Endothelial cell of umbilical vein (primary cell): ENCODE data around the gene KIF19. TPM values are rescaled to one million over a fixed set of nuclear protein-coding genes. Genes with fewer than 3 reads are reported as not detected.

Experiments used
- BruUV-seq: library from RNA; stranded (reverse); fragments of 400-500 nt; replicated peaks from 2 replicates; lab custom pipeline; 2021; lab: Mats Ljungman, UMichigan
- CTCF ChIA-PET: fragments of 300-600, 350-600 bp; sonication (Branson Sonifier 250); formaldehyde crosslinking; loops from one replicate; lab custom pipeline; 2021; ENCODE audit warnings: antibody characterized with exemption, inconsistent platforms; lab: Charles Lee
- POLR2A ChIA-PET: fragments of 300-600, 350-600 bp; sonication (Branson Sonifier 250); formaldehyde crosslinking; loops from one replicate; lab custom pipeline; 2021; ENCODE audit warnings: antibody characterized with exemption, inconsistent platforms; lab: Charles Lee
- DNase-seq: peaks from one replicate; pipeline ENCODE4 v3.0.0-alpha.2; 2011; ENCODE audit warnings: low read depth, low spot score
- FAIRE-seq: peaks from 2 replicates; lab custom pipeline; 2011; peaks lifted over from hg19 to GRCh38; lab: Jason Lieb, UNC
- H2AFZ ChIP-seq: 2 replicates; pipeline ENCODE4 v1.6.0; 2012; ENCODE audit warnings: low read depth, low read length, control low read depth, inconsistent platforms
- H3K27ac ChIP-seq: 2 replicates; pipeline ENCODE4 v1.5.1; 2011; ENCODE audit warnings: low read depth, mild to moderate bottlenecking, control low read depth, low read length, moderate library complexity; ENCODE audit not compliant: insufficient read depth
- H3K27me3 ChIP-seq, 2 experiments: 2 replicates each; pipeline versions ENCODE4 v1.6.0 to v1.6.1; 2011; ENCODE audit warnings: low read length in 2 of 2, mixed read lengths in 1 of 2; ENCODE audit not compliant: control insufficient read depth in 2 of 2, insufficient read depth in 2 of 2
- H3K36me3 ChIP-seq, 2 experiments: 2 replicates in 1 of 2; 3 replicates in 1 of 2; pipeline ENCODE4 v1.5.1; 2011; ENCODE audit warnings: low read length in 2 of 2, mild to moderate bottlenecking in 1 of 2, moderate library complexity in 1 of 2; ENCODE audit not compliant: control insufficient read depth in 2 of 2, insufficient read depth in 2 of 2; ENCODE audit errors: extremely low read depth in 1 of 2
- H3K4me1 ChIP-seq: 3 replicates; pipeline ENCODE4 v1.5.1; 2011; ENCODE audit warnings: mild to moderate bottlenecking, low read length; ENCODE audit not compliant: control insufficient read depth, insufficient read depth; ENCODE audit errors: extremely low read depth
- H3K4me2 ChIP-seq: 2 replicates; pipeline ENCODE4 v1.6.1; 2011; ENCODE audit warnings: low read length, control low read depth, mixed read lengths; ENCODE audit not compliant: insufficient read depth
- H3K4me3 ChIP-seq, 3 experiments: fragments of 200-600 bp in 1 of 3; sonication (generic), shearing (Covaris generic) in 1 of 3; replicated peaks in 1 of 3; 2 replicates each; pipeline ENCODE4 v1.5.1; 2011 to 2016; ENCODE audit warnings: control low read depth in 3 of 3, low read length in 3 of 3, mild to moderate bottlenecking in 2 of 3, inconsistent platforms in 1 of 3, low read depth in 1 of 3, moderate library complexity in 1 of 3; ENCODE audit not compliant: insufficient read depth in 1 of 3
- H3K79me2 ChIP-seq: 2 replicates; pipeline ENCODE4 v1.6.0; 2012; ENCODE audit warnings: low read length, inconsistent platforms; ENCODE audit not compliant: control insufficient read depth, insufficient read depth
- H3K9ac ChIP-seq: replicated peaks from 2 replicates; pipeline ENCODE3; 2011; ENCODE audit warnings: low read length, control low read depth; ENCODE audit not compliant: insufficient read depth; ENCODE audit errors: extremely low read depth
- H3K9me1 ChIP-seq: replicated peaks from 3 replicates; pipeline ENCODE4 v1.6.0; 2011; ENCODE audit warnings: mild to moderate bottlenecking, low read length; ENCODE audit not compliant: control insufficient read depth, insufficient read depth; ENCODE audit errors: extremely low read depth
- H3K9me3 ChIP-seq: replicated peaks from 2 replicates; pipeline ENCODE4 v1.5.1; 2012; ENCODE audit warnings: low read length, inconsistent platforms; ENCODE audit not compliant: control insufficient read depth, insufficient read depth
- H4K20me1 ChIP-seq: replicated peaks from 2 replicates; pipeline ENCODE3; 2011; ENCODE audit warnings: mild to moderate bottlenecking, low read length; ENCODE audit not compliant: control insufficient read depth, insufficient read depth; ENCODE audit errors: extremely low read depth
- EZH2 ChIP-seq: IDR thresholded peaks from 2 replicates; pipeline ENCODE4 v1.6.1; 2012; ENCODE audit warnings: borderline replicate concordance, low read depth, mild to moderate bottlenecking, moderate library complexity, low read length, inconsistent platforms; ENCODE audit not compliant: severe bottlenecking
- FOS ChIP-seq: IDR thresholded peaks from 2 replicates; pipeline ENCODE4 v1.6.1; 2011; ENCODE audit warnings: mild to moderate bottlenecking, low read length, moderate library complexity, borderline replicate concordance; ENCODE audit not compliant: insufficient read depth
- JUN ChIP-seq: IDR thresholded peaks from 2 replicates; pipeline ENCODE4 v1.6.1; 2011; ENCODE audit warnings: borderline replicate concordance, low read depth; ENCODE audit not compliant: insufficient read length, insufficient read depth
- MYC ChIP-seq: IDR thresholded peaks from one replicate; pipeline ENCODE4 v1.6.1; 2011; ENCODE audit warnings: mild to moderate bottlenecking, low read depth, low read length
- POLR2A ChIP-seq: IDR thresholded peaks from 2 replicates; pipeline ENCODE4 v1.6.1; 2012; ENCODE audit warnings: low read depth, mild to moderate bottlenecking, control low read depth, low read length
- dilution Hi-C: fragments of 300-500 bp; cut with MboI; formaldehyde crosslinking; loops from one replicate; pipeline ENCODE4 v1.15.0; 2019; ENCODE audit warnings: low sequenced_read_pairs; ENCODE audit not compliant: extremely low pct_ligation_motif_present
- intact Hi-C: fragments of 100-400 bp; cut with micrococcal nuclease; formaldehyde crosslinking; loops from one replicate; pipeline ENCODE4 v1.10.0; 2022
- polyA plus RNA-seq, 4 experiments: library from polyadenylated mRNA; depleted of rRNA in 3 of 4; stranded (reverse) in 3 of 4; unstranded in 1 of 4; fragments of >200 nt; gene quantifications; 2 replicates each; pipeline versions ENCODE4 v1.2.1 to v1.2.3, GENCODE V29; 2011 to 2012; ENCODE audit warnings: missing spikeins in 1 of 4
- total RNA-seq: library from RNA; stranded (reverse); gene quantifications from 2 replicates; pipeline ENCODE4 v1.2.3, GENCODE V29; 2021
- TF ChIP-seq, protein P1 (sequence below): IDR thresholded peaks from 2 replicates; pipeline ENCODE4 v1.6.1; 2011; ENCODE audit not compliant: insufficient read depth, insufficient read length

KIF19 gene
- total and polyA plus RNA-seq, 2 donors (not counting 3 experiments of a cell fraction or from before 2014, with no cell fraction given), result 0.10 to 0.84 TPM

- TF ChIP-seq, protein P1, sequence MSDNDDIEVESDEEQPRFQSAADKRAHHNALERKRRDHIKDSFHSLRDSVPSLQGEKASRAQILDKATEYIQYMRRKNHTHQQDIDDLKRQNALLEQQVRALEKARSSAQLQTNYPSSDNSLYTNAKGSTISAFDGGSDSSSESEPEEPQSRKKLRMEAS, result no peak
- no peak for TF ChIP-seq MYC
- TF ChIP-seq POLR2A, result no peak
- no peak for TF ChIP-seq EZH2
- no peak for TF ChIP-seq FOS
- intact Hi-C loops, result no loop called here
- Histone ChIP-seq H3K9ac (no peak overlapping the region), H4K20me1 (no peaks in the 10 kb centered on the region), H3K9me1 (no peaks in the 10 kb centered on the region), H3K4me1 (peaks cover 10% of the 10 kb centered on the region), H3K79me2 (no peaks in the 10 kb centered on the region), H2AFZ (no peak overlapping the region), H3K36me3 (no peaks in the 10 kb centered on the region), H3K27ac (no peak overlapping the region), H3K9me3 (no peaks in the 10 kb centered on the region), H3K4me2 (no peak overlapping the region), H3K4me3 (no peak overlapping the region), H3K27me3 (peaks cover 0 to 8% of the 10 kb centered on the region in 2 experiments)
- no TSS peak for BruUV-seq
- ChIA-PET POLR2A (no interaction called here), CTCF (interaction anchor here (1.1 kb wide), 1 partner anchor 19 kb away, joined by 5 read pairs; no protein-coding TSS in a partner anchor)
- dilution Hi-C loops, result no loop called here
- FAIRE-seq (no peak), DNase-seq (no peak)
These were observed 23.1 kb downstream of the KIF19 start for GRCh38 chr17:74349120-74349519.

- FAIRE-seq (no peak), DNase-seq (no peak)
- Histone ChIP-seq H3K79me2 (no peaks in the 10 kb centered on the region), H3K27ac (no peak overlapping the region), H3K4me1 (peaks cover 1% of the 10 kb centered on the region), H3K4me2 (no peak overlapping the region), H3K9me3 (no peaks in the 10 kb centered on the region), H3K36me3 (no peaks in the 10 kb centered on the region), H4K20me1 (no peaks in the 10 kb centered on the region), H3K9ac (no peak overlapping the region), H2AFZ (no peak overlapping the region), H3K9me1 (no peaks in the 10 kb centered on the region), H3K27me3 (peaks cover 0 to 9% of the 10 kb centered on the region in 2 experiments), H3K4me3 (no peak overlapping the region)
- BruUV-seq, result no TSS peak
- TF ChIP-seq FOS (no peak), POLR2A (no peak), JUN (no peak)
- TF ChIP-seq, protein P1, result no peak
- ChIA-PET CTCF (interaction anchor here (1.1 to 2.5 kb wide), 2 partner anchors 18 kb away, joined by 5 to 13 read pairs; partner anchors contain the start of gene GPR142), POLR2A (no interaction called here)
- intact Hi-C loops (no loop called here), dilution Hi-C loops (no loop called here)
These were observed 24.5 kb downstream of the KIF19 start for GRCh38 chr17:74350486-74350885.
